GM23338 (cell line): ENCODE results near the gene EPHA6. TPM values are rescaled to one million over a fixed set of nuclear protein-coding genes. Genes with fewer than 3 reads are reported as not detected.

ENCODE experiments used
- ATAC-seq: fragments of 200-7000 bp; cut with Tn5 transposase; 3 replicates; pipeline ENCODE4 v1.9.1; 2020
- DNase-seq: peaks from one replicate; pipeline ENCODE4 v3.0.0-alpha.2; 2015; ENCODE audit warnings: low spot score
- H2AFZ ChIP-seq: fragments of 200-600 bp; sonication (generic); 2 replicates; pipeline ENCODE4 v1.8.0; 2016; ENCODE audit warnings: antibody characterized with exemption, mild to moderate bottlenecking, moderate library complexity
- H3F3A ChIP-seq: fragments of 200-600 bp; sonication (generic); replicated peaks from 2 replicates; pipeline ENCODE4 v1.8.0; 2017; ENCODE audit warnings: antibody characterized with exemption, mixed run types, low read depth
- H3K27ac ChIP-seq: fragments of 200-600 bp; sonication (generic); 2 replicates; pipeline ENCODE4 v1.6.1; 2016; ENCODE audit warnings: low read depth
- H3K27me3 ChIP-seq: fragments of 200-600 bp; sonication (generic); 2 replicates; pipeline ENCODE4 v1.8.0; 2016; ENCODE audit warnings: mild to moderate bottlenecking, mixed run types, moderate library complexity; ENCODE audit not compliant: insufficient read depth
- H3K36me3 ChIP-seq: fragments of 200-600 bp; sonication (generic); 2 replicates; pipeline ENCODE4 v1.8.0; 2016; ENCODE audit warnings: mild to moderate bottlenecking; ENCODE audit not compliant: insufficient read depth
- H3K4me1 ChIP-seq: fragments of 200-600 bp; sonication (generic); 2 replicates; pipeline ENCODE4 v1.8.0; 2016; ENCODE audit warnings: mild to moderate bottlenecking, moderate library complexity; ENCODE audit not compliant: insufficient read depth
- H3K4me2 ChIP-seq: fragments of 200-600 bp; sonication (generic); 2 replicates; pipeline ENCODE4 v1.7.1; 2017; ENCODE audit warnings: mixed run types
- H3K4me3 ChIP-seq: fragments of 200-600 bp; sonication (generic); 2 replicates; pipeline ENCODE4 v1.6.1; 2016; ENCODE audit warnings: mixed run types
- H3K79me2 ChIP-seq: fragments of 200-600 bp; sonication (generic); replicated peaks from 2 replicates; pipeline ENCODE4 v1.8.0; 2017; ENCODE audit warnings: mild to moderate bottlenecking; ENCODE audit not compliant: insufficient read depth
- H3K9me2 ChIP-seq: fragments of 200-600 bp; sonication (generic); 2 replicates; pipeline ENCODE4 v1.8.0; 2017; ENCODE audit not compliant: insufficient read depth
- H4K20me1 ChIP-seq: fragments of 200-600 bp; sonication (generic); replicated peaks from 2 replicates; pipeline ENCODE4 v1.8.0; 2017; ENCODE audit warnings: mild to moderate bottlenecking; ENCODE audit not compliant: insufficient read depth
- H3K27ac Mint-ChIP-seq: 2 replicates; pipeline ENCODE4 v1.8.0; 2020; ENCODE audit warnings: inconsistent platforms, mild to moderate bottlenecking, moderate library complexity, mixed read lengths
- H3K27me3 Mint-ChIP-seq: 3 replicates; pipeline ENCODE4 v1.8.0; 2022; ENCODE audit warnings: low read depth, mild to moderate bottlenecking, moderate library complexity, mixed read lengths, inconsistent platforms; ENCODE audit not compliant: insufficient read depth, poor library complexity
- H3K36me3 Mint-ChIP-seq: 3 replicates; pipeline ENCODE4 v1.8.0; 2021; ENCODE audit warnings: low read depth, mild to moderate bottlenecking, inconsistent platforms, moderate library complexity, mixed read lengths
- H3K4me1 Mint-ChIP-seq: 3 replicates; pipeline ENCODE4 v1.8.0; 2020; ENCODE audit warnings: mild to moderate bottlenecking, inconsistent platforms, mixed read lengths
- H3K4me3 Mint-ChIP-seq: 3 replicates; pipeline ENCODE4 v1.8.0; 2021; ENCODE audit warnings: moderate library complexity, mild to moderate bottlenecking, inconsistent platforms, mixed read lengths
- H3K9me3 Mint-ChIP-seq: 3 replicates; pipeline ENCODE4 v1.8.0; 2020; ENCODE audit warnings: moderate library complexity, mild to moderate bottlenecking, inconsistent platforms, mixed read lengths
- CREB1 ChIP-seq: fragments of 250-450 bp; sonication (Bioruptor Pico); IDR thresholded peaks from 2 replicates; pipeline ENCODE4 v1.5.0; 2020; ENCODE audit warnings: low read depth, mild to moderate bottlenecking, moderate library complexity
- EZH2phosphoT487 ChIP-seq: fragments of 200-600 bp; sonication (generic); IDR thresholded peaks from one replicate; pipeline ENCODE4 v1.8.1; 2018; ENCODE audit warnings: antibody characterized with exemption; ENCODE audit not compliant: unreplicated experiment
- JUNB ChIP-seq: IDR thresholded peaks from one replicate; pipeline ENCODE4 v1.6.1; 2016; ENCODE audit warnings: antibody characterized with exemption; ENCODE audit not compliant: unreplicated experiment
- NANOG ChIP-seq: IDR thresholded peaks from 2 replicates; pipeline ENCODE4 v1.6.1; 2016; ENCODE audit warnings: antibody characterized with exemption, borderline replicate concordance
- POLR2AphosphoS5 ChIP-seq: IDR thresholded peaks from 2 replicates; pipeline ENCODE4 v1.6.1; 2016; ENCODE audit warnings: antibody characterized with exemption, low read depth
- ZNF114 ChIP-seq: fragments of 250-450 bp; sonication (Bioruptor Pico); IDR thresholded peaks from 2 replicates; pipeline ENCODE4 v1.5.0; 2020; ENCODE audit warnings: mild to moderate bottlenecking, moderate library complexity
- ZNF331 ChIP-seq: fragments of 250-450 bp; sonication (Bioruptor Pico); IDR thresholded peaks from 2 replicates; pipeline ENCODE4 v1.5.0; 2020; ENCODE audit warnings: low read depth, mild to moderate bottlenecking, moderate library complexity
- polyA plus RNA-seq: library from polyadenylated mRNA; unstranded; fragments of >200 nt; fragmentation: Nextera tagmentation; extraction: Ambion mirVana; gene quantifications from 2 replicates; pipeline ENCODE4 v1.2.1, GENCODE V29; 2016
- total RNA-seq: library from RNA; depleted of rRNA; stranded (reverse); fragments of >200 nt; shearing (Covaris generic); gene quantifications from 2 replicates; pipeline ENCODE4 v1.2.3, GENCODE V29; 2014
- TF ChIP-seq, protein P1 (sequence below), 2 experiments: fragments of 200-600 bp in 1 of 2; sonication (generic) in 1 of 2; conservative IDR thresholded peaks; 2 replicates each; pipeline versions ENCODE4 v1.5.1 to v1.6.1; 2016 to 2017; ENCODE audit warnings: antibody characterized with exemption in 2 of 2, low read depth in 2 of 2, mild to moderate bottlenecking in 2 of 2, moderate library complexity in 1 of 2
- TF ChIP-seq, protein P2 (sequence below): IDR thresholded peaks from one replicate; pipeline ENCODE4 v1.6.1; 2018; ENCODE audit warnings: antibody characterized with exemption; ENCODE audit not compliant: unreplicated experiment

The EPHA6 gene
- total and polyA plus RNA-seq, 2 experiments from 2014 or later, result 0.37 to 2.6 TPM

DNA sequence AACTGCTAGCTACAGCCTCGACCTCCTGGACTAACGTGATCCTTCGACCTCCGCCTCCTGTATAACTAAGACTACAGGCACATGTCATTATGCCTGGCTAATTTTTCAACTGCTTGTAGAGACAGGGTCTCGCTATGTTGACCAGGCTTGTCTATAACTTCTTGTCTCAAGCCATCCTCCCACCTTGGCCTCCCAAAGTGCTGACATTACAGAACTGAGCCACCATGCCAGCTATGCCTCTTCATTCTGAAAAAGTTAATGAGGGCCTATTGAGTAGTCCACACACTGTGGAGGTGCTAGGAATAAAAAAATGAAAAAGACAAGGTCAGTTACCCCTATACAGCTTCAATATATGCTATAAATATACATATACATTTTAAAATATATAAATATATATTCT, 18.3 kb upstream of the EPHA6 start:
- no peaks in the 10 kb centered on the region for H3K4me1 ChIP-seq
- no peak overlapping the region for H3K27ac ChIP-seq
- no peaks in the 10 kb centered on the region for H3K36me3 ChIP-seq
- Mint-ChIP-seq H3K4me3 (no peak overlapping the region), H3K27me3 (no peaks in the 10 kb centered on the region), H3K9me3 (no peaks in the 10 kb centered on the region), H3K4me1 (no peaks in the 10 kb centered on the region), H3K27ac (no peak overlapping the region), H3K36me3 (no peaks in the 10 kb centered on the region)
- no peaks in the 10 kb centered on the region for H4K20me1 ChIP-seq
- H3K9me2 ChIP-seq, result no peaks in the 10 kb centered on the region
- no peaks in the 10 kb centered on the region for H3K27me3 ChIP-seq
- no peaks in the 10 kb centered on the region for H3F3A ChIP-seq
- DNase-seq (no peak), ATAC-seq (no peak)
- H2AFZ ChIP-seq, result no peak overlapping the region
- TF ChIP-seq EZH2phosphoT487, result no peak
- no peak overlapping the region for H3K4me2 ChIP-seq
- H3K4me3 ChIP-seq, result no peak overlapping the region
- H3K79me2 ChIP-seq, result no peaks in the 10 kb centered on the region

DNA sequence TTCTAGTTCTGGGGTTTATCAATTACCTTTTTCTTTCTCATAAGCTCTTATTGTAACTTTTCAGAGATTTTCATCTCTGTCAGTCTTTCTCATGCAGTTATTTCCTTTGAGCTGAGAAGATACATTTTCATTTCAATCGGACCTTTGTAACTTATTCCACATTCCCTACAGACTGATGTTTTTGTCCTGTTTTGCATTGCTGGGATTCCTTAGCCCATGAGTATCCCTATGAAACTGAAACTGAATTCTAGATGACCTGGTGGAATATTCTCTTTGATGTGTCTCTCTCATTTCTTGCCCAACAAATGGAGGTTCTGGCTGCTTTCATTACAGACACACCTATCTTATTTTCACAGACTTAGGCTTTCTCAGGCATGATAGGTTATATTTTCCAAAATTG, 10.5 kb upstream of the EPHA6 start:
- Histone ChIP-seq H4K20me1 (no peaks in the 10 kb centered on the region), H3K79me2 (no peaks in the 10 kb centered on the region), H3K27ac (peak overlapping the region; percentile 60), H3F3A (no peaks in the 10 kb centered on the region), H3K36me3 (no peaks in the 10 kb centered on the region), H3K4me1 (peaks cover 36% of the 10 kb centered on the region), H3K9me2 (no peaks in the 10 kb centered on the region), H3K4me3 (no peak overlapping the region), H2AFZ (no peak overlapping the region), H3K27me3 (no peaks in the 10 kb centered on the region), H3K4me2 (0 out of 2 replicates have a peak overlapping the region, but pooled peaks have one; percentile 7)
- ATAC-seq, result peak; percentile 71
- H3K36me3 Mint-ChIP-seq, result no peaks in the 10 kb centered on the region
- H3K4me1 Mint-ChIP-seq, result peaks cover 17% of the 10 kb centered on the region
- peak; percentile 69 for DNase-seq
- no peak overlapping the region for H3K4me3 Mint-ChIP-seq
- peaks cover 3% of the 10 kb centered on the region for H3K27me3 Mint-ChIP-seq
- H3K27ac Mint-ChIP-seq, result peak overlapping the region; percentile 60
- no peaks in the 10 kb centered on the region for H3K9me3 Mint-ChIP-seq
- TF ChIP-seq, protein P1, sequence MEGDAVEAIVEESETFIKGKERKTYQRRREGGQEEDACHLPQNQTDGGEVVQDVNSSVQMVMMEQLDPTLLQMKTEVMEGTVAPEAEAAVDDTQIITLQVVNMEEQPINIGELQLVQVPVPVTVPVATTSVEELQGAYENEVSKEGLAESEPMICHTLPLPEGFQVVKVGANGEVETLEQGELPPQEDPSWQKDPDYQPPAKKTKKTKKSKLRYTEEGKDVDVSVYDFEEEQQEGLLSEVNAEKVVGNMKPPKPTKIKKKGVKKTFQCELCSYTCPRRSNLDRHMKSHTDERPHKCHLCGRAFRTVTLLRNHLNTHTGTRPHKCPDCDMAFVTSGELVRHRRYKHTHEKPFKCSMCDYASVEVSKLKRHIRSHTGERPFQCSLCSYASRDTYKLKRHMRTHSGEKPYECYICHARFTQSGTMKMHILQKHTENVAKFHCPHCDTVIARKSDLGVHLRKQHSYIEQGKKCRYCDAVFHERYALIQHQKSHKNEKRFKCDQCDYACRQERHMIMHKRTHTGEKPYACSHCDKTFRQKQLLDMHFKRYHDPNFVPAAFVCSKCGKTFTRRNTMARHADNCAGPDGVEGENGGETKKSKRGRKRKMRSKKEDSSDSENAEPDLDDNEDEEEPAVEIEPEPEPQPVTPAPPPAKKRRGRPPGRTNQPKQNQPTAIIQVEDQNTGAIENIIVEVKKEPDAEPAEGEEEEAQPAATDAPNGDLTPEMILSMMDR (conservative IDR thresholded peaks at IDR 0.05; ENCODE audit: low read depth in 2 of 2), result no peak
- TF ChIP-seq, protein P2, sequence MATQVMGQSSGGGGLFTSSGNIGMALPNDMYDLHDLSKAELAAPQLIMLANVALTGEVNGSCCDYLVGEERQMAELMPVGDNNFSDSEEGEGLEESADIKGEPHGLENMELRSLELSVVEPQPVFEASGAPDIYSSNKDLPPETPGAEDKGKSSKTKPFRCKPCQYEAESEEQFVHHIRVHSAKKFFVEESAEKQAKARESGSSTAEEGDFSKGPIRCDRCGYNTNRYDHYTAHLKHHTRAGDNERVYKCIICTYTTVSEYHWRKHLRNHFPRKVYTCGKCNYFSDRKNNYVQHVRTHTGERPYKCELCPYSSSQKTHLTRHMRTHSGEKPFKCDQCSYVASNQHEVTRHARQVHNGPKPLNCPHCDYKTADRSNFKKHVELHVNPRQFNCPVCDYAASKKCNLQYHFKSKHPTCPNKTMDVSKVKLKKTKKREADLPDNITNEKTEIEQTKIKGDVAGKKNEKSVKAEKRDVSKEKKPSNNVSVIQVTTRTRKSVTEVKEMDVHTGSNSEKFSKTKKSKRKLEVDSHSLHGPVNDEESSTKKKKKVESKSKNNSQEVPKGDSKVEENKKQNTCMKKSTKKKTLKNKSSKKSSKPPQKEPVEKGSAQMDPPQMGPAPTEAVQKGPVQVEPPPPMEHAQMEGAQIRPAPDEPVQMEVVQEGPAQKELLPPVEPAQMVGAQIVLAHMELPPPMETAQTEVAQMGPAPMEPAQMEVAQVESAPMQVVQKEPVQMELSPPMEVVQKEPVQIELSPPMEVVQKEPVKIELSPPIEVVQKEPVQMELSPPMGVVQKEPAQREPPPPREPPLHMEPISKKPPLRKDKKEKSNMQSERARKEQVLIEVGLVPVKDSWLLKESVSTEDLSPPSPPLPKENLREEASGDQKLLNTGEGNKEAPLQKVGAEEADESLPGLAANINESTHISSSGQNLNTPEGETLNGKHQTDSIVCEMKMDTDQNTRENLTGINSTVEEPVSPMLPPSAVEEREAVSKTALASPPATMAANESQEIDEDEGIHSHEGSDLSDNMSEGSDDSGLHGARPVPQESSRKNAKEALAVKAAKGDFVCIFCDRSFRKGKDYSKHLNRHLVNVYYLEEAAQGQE, result no peak
- TF ChIP-seq ZNF114, result no peak
- TF ChIP-seq ZNF331 (CRISPR knock-in tag), result no peak
- no peak for TF ChIP-seq EZH2phosphoT487
- no peak for TF ChIP-seq JUNB
- no peak for TF ChIP-seq CREB1 (CRISPR knock-in tag)
- peak; percentile 46; the same call in 1 of the 2 replicates for TF ChIP-seq NANOG
- no peak for TF ChIP-seq POLR2AphosphoS5
